Activated CD8-positive, alpha-beta T cell treated with anti-CD3 and anti-CD28 coated beads for 36 hours (primary cell): ENCODE results near the gene LPP. TPM values are rescaled to one million over a fixed set of nuclear protein-coding genes. Genes with fewer than 3 reads are reported as not detected.
A peak's percentile ranks its signal among the peaks of the same experiment; 100 is the strongest.

ENCODE experiments used
- ATAC-seq: fragments of 200-7000 bp; cut with Tn5 transposase; one replicate; pipeline ENCODE4 v1.10.0; 2021; ENCODE audit warnings: mild to moderate bottlenecking, moderate library complexity
- CTCF ChIA-PET: fragments of 350-600 bp; sonication (Branson Sonifier 250); formaldehyde crosslinking; loops from one replicate; lab custom pipeline; 2021; ENCODE audit warnings: antibody characterized with exemption; lab: Charles Lee
- POLR2A ChIA-PET: fragments of 350-600 bp; sonication (Branson Sonifier 250); formaldehyde crosslinking; loops from one replicate; lab custom pipeline; 2021; ENCODE audit warnings: antibody characterized with exemption; lab: Charles Lee
- DNase-seq: peaks from one replicate; pipeline ENCODE4 v3.0.0-alpha.2; 2020
- H3K27ac Mint-ChIP-seq: one replicate; pipeline ENCODE4 v1.8.0; 2021; ENCODE audit warnings: mild to moderate bottlenecking, mixed read lengths
- H3K27me3 Mint-ChIP-seq: one replicate; pipeline ENCODE4 v1.8.0; 2021; ENCODE audit warnings: mixed read lengths
- H3K36me3 Mint-ChIP-seq: one replicate; pipeline ENCODE4 v1.8.0; 2021; ENCODE audit warnings: low read depth, mixed read lengths
- H3K4me1 Mint-ChIP-seq: one replicate; pipeline ENCODE4 v1.8.0; 2021; ENCODE audit warnings: low read depth, mixed read lengths
- H3K4me3 Mint-ChIP-seq: one replicate; pipeline ENCODE4 v1.8.0; 2021; ENCODE audit warnings: mild to moderate bottlenecking, moderate library complexity, mixed read lengths
- H3K9me3 Mint-ChIP-seq: one replicate; pipeline ENCODE4 v1.8.0; 2021; ENCODE audit warnings: mixed read lengths
- intact Hi-C: fragments of 100-400 bp; cut with micrococcal nuclease; formaldehyde crosslinking; loops from one replicate; pipeline ENCODE4 v1.10.0; 2022
- total RNA-seq, 2 experiments: library from RNA; stranded (reverse); gene quantifications; one replicate each; pipeline ENCODE4 v1.2.3, GENCODE V29; 2021
- TF ChIP-seq, protein P1 (sequence below): fragments of 200-600 bp; IDR thresholded peaks from one replicate; pipeline ENCODE4 v1.8.0; 2022; ENCODE audit warnings: antibody characterized with exemption, mild to moderate bottlenecking

Gene LPP
- total RNA-seq, 2 experiments from 2014 or later: 16.4 to 22.6 TPM

- ChIA-PET POLR2A (no interaction called here), CTCF (no interaction called here)
- Mint-ChIP-seq H3K36me3 (no peaks in the 10 kb centered on the region), H3K9me3 (no peaks in the 10 kb centered on the region), H3K4me3 (no peak overlapping the region), H3K27me3 (no peaks in the 10 kb centered on the region), H3K27ac (no peak overlapping the region), H3K4me1 (peaks cover 35% of the 10 kb centered on the region)
- no peak for ATAC-seq
- TF ChIP-seq, protein P1, sequence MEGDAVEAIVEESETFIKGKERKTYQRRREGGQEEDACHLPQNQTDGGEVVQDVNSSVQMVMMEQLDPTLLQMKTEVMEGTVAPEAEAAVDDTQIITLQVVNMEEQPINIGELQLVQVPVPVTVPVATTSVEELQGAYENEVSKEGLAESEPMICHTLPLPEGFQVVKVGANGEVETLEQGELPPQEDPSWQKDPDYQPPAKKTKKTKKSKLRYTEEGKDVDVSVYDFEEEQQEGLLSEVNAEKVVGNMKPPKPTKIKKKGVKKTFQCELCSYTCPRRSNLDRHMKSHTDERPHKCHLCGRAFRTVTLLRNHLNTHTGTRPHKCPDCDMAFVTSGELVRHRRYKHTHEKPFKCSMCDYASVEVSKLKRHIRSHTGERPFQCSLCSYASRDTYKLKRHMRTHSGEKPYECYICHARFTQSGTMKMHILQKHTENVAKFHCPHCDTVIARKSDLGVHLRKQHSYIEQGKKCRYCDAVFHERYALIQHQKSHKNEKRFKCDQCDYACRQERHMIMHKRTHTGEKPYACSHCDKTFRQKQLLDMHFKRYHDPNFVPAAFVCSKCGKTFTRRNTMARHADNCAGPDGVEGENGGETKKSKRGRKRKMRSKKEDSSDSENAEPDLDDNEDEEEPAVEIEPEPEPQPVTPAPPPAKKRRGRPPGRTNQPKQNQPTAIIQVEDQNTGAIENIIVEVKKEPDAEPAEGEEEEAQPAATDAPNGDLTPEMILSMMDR: no peak
- intact Hi-C loops: loop anchor here (5.0 to 10.0 kb wide), 3 partner anchors 147 to 837 kb away; partner anchors contain the start of gene BCL6
- no peak for DNase-seq
Measured at GRCh38 chr3:188581365-188581764, 427.4 kb downstream of the LPP start.

- no peaks in the 10 kb centered on the region for H3K27me3 Mint-ChIP-seq
- H3K4me3 Mint-ChIP-seq: no peak overlapping the region
- ATAC-seq (no peak), DNase-seq (no peak)
- H3K27ac Mint-ChIP-seq: no peak overlapping the region
- TF ChIP-seq, protein P1: no peak
- no peaks in the 10 kb centered on the region for H3K9me3 Mint-ChIP-seq
- ChIA-PET CTCF (interaction anchor here (1.3 kb wide), 1 partner anchor 842 kb away, joined by 3 read pairs; no protein-coding TSS in a partner anchor), POLR2A (no interaction called here)
- intact Hi-C loops: loop anchor here (5.0 to 10.0 kb wide), 3 partner anchors 147 to 837 kb away; partner anchors contain the start of gene BCL6
- H3K4me1 Mint-ChIP-seq: peaks cover 35% of the 10 kb centered on the region
- H3K36me3 Mint-ChIP-seq: no peaks in the 10 kb centered on the region
Measured at GRCh38 chr3:188581792-188582191, 427.8 kb downstream of the LPP start.

DNA sequence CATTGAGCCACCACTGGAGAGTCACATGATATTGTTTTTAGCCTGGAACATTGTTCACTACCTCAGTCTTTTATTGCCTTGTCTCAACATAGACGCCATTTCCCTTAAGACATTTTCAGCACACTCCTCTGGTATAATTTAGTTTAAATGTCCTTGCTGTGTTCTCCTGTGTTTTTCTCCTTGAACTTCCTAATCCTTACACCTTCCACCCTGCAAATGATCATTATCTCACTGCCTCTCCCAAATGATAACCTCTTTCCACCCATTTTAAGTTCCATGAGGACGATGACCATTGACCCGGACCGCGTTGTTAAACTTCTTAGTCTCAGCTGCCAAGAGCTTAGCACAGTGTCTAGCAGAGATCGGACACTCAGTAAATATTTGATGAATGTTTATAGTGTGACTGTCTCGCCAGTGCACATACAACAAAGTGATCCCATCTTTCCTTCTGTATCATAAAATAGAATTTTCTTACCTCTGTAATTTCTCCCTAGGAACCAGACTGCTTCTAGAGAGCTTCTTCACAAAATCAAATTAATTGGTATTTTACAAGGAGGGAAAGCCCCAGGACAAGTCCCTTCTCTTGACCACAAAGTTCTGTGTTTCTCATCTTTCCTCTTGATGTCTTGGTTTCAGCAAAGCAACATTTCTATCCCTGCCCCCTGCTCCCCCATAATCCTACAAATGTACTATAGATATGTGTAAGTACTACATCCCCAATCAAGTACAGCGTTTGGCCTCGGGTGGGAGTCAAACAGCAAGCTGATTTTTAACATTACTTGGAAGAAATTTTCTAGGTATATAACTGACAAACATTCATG lies 429.6 kb downstream of the LPP start:
- Mint-ChIP-seq H3K27ac (no peak overlapping the region), H3K4me1 (peaks cover 31% of the 10 kb centered on the region), H3K36me3 (no peaks in the 10 kb centered on the region), H3K9me3 (no peaks in the 10 kb centered on the region), H3K4me3 (no peak overlapping the region), H3K27me3 (no peaks in the 10 kb centered on the region)
- peak; percentile 79 for DNase-seq
- TF ChIP-seq, protein P1: no peak
- CTCF ChIA-PET: interaction anchor here (1.0 to 1.9 kb wide), 6 partner anchors 9 to 845 kb away, joined by 3 to 8 read pairs (median 6); no protein-coding TSS in a partner anchor
- intact Hi-C loops: loop anchor here (5.0 to 10.0 kb wide), 3 partner anchors 149 to 839 kb away; partner anchors contain the start of gene BCL6
- POLR2A ChIA-PET: interaction anchor here (1.3 kb wide), 1 partner anchor 299 kb away, joined by 5 read pairs; no protein-coding TSS in a partner anchor
- ATAC-seq: peak; percentile 87

DNA sequence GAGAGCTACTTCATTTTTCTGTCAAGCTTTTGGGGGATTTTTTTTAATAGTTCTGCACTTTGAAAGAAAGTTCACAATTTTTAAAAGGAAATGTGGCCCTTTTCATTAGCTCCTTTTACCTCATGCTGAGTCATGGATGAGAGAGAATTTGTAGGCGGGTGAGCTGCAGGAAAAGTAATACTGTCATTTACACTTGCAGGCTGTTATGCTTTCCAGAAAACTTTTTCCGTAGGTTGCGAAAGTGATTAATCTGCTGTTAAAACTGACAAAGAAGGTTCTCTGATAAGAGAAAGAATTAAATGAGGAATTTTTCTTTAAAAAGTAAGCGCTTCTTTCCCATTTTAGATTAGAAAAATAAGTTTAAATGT lies 430.2 kb downstream of the LPP start:
- ChIA-PET CTCF (interaction anchor here (1.0 to 1.9 kb wide), 6 partner anchors 10 to 846 kb away, joined by 3 to 8 read pairs (median 6); no protein-coding TSS in a partner anchor), POLR2A (interaction anchor here (1.3 kb wide), 1 partner anchor 300 kb away, joined by 5 read pairs; no protein-coding TSS in a partner anchor)
- Mint-ChIP-seq H3K4me3 (no peak overlapping the region), H3K9me3 (no peaks in the 10 kb centered on the region), H3K27ac (no peak overlapping the region), H3K4me1 (peaks cover 25% of the 10 kb centered on the region), H3K27me3 (no peaks in the 10 kb centered on the region), H3K36me3 (no peaks in the 10 kb centered on the region)
- intact Hi-C loops: loop anchor here (5.0 to 10.0 kb wide), 3 partner anchors 149 to 839 kb away; partner anchors contain the start of gene BCL6
- TF ChIP-seq, protein P1: no peak
- DNase-seq (no peak), ATAC-seq (peak; percentile 69)
